PC-3 (cell line): ENCODE measurements around the gene ZNF30. TPM values are rescaled to one million over a fixed set of nuclear protein-coding genes. Genes with fewer than 3 reads are reported as not detected.

Experiments used
- ATAC-seq: fragments of 200-7000 bp; cut with Tn5 transposase; 2 replicates; pipeline ENCODE4 v1.9.1; 2020; ENCODE audit warnings: mild to moderate bottlenecking, moderate library complexity
- BruUV-seq: library from RNA; stranded (reverse); fragments of 400-500 nt; replicated peaks from 2 replicates; lab custom pipeline; 2021; lab: Mats Ljungman, UMichigan
- CTCF ChIA-PET: fragments of 300-600 bp; sonication (Branson Sonifier 250); formaldehyde crosslinking; loops from one replicate; lab custom pipeline; 2022; ENCODE audit warnings: antibody characterized with exemption; lab: Charles Lee
- POLR2A ChIA-PET: fragments of 300-600 bp; sonication (Branson Sonifier 250); formaldehyde crosslinking; loops from one replicate; lab custom pipeline; 2022; ENCODE audit warnings: antibody characterized with exemption; ENCODE audit not compliant: unreplicated experiment; lab: Charles Lee
- DNase-seq: peaks from one replicate; pipeline ENCODE4 v3.0.0-alpha.2; 2015
- H2AFZ ChIP-seq: fragments of 300-600 bp; sonication (generic); 2 replicates; pipeline ENCODE4 v1.6.0; 2016; ENCODE audit warnings: antibody characterized with exemption, low read length
- H3F3A ChIP-seq: fragments of 300-600 bp; sonication (generic); one replicate; pipeline ENCODE4 v1.6.0; 2017; ENCODE audit warnings: antibody characterized with exemption, low read length, control low read depth, mild to moderate bottlenecking; ENCODE audit not compliant: unreplicated experiment
- H3K27ac ChIP-seq: fragments of 300-600 bp; sonication (generic); 2 replicates; pipeline ENCODE4 v1.5.1; 2016; ENCODE audit warnings: mild to moderate bottlenecking, low read length
- H3K27me3 ChIP-seq: fragments of 300-600 bp; sonication (generic); 2 replicates; pipeline ENCODE4 v1.6.1; 2016; ENCODE audit warnings: low read length, mixed read lengths
- H3K36me3 ChIP-seq: fragments of 300-600 bp; sonication (generic); 2 replicates; pipeline ENCODE4 v1.6.1; 2016; ENCODE audit warnings: low read depth, mixed run types, low read length, mixed read lengths
- H3K4me1 ChIP-seq: fragments of 300-600 bp; sonication (generic); 2 replicates; pipeline ENCODE4 v1.5.1; 2016; ENCODE audit warnings: low read length; ENCODE audit not compliant: insufficient read depth
- H3K4me2 ChIP-seq: fragments of 300-600 bp; sonication (generic); 2 replicates; pipeline ENCODE4 v1.6.0; 2016; ENCODE audit warnings: low read length
- H3K4me3 ChIP-seq: fragments of 300-600 bp; sonication (generic); 2 replicates; pipeline ENCODE4 v1.5.1; 2016; ENCODE audit warnings: mild to moderate bottlenecking, low read length, mixed read lengths
- H3K79me2 ChIP-seq: fragments of 300-600 bp; sonication (generic); 2 replicates; pipeline ENCODE4 v1.6.1; 2017; ENCODE audit warnings: low read length, mixed read lengths
- H3K9ac ChIP-seq: fragments of 300-600 bp; sonication (generic); 2 replicates; pipeline ENCODE4 v1.6.0; 2016; ENCODE audit warnings: mild to moderate bottlenecking, low read length
- H3K9me2 ChIP-seq: fragments of 300-600 bp; sonication (generic); replicated peaks from 2 replicates; pipeline ENCODE4 v1.6.1; 2016; ENCODE audit warnings: mixed run types, low read length, mixed read lengths
- H3K9me3 ChIP-seq: fragments of 300-600 bp; sonication (generic); 2 replicates; pipeline ENCODE4 v1.6.1; 2016; ENCODE audit warnings: low read length, mixed read lengths
- H4K20me1 ChIP-seq: fragments of 300-600 bp; sonication (generic); 2 replicates; pipeline ENCODE4 v1.6.1; 2016; ENCODE audit warnings: low read length, mixed read lengths
- EZH2 ChIP-seq: fragments of 300-600 bp; sonication (generic); IDR thresholded peaks from one replicate; pipeline ENCODE4 v1.6.1; 2017; ENCODE audit warnings: antibody characterized with exemption, mild to moderate bottlenecking, low read length; ENCODE audit not compliant: unreplicated experiment
- EZH2phosphoT487 ChIP-seq: fragments of 300-600 bp; sonication (generic); IDR thresholded peaks from 2 replicates; pipeline ENCODE4 v1.6.1; 2018; ENCODE audit warnings: mild to moderate bottlenecking, antibody characterized with exemption, low read length, borderline replicate concordance
- intact Hi-C: fragments of 100-400 bp; cut with micrococcal nuclease; formaldehyde crosslinking; loops from 2 replicates; pipeline ENCODE4 v1.9.0; 2023
- total RNA-seq: library from RNA; depleted of rRNA; stranded (reverse); fragments of >200 nt; gene quantifications from 2 replicates; pipeline ENCODE4 v1.2.3, GENCODE V29; 2014
- TF ChIP-seq, protein P1 (sequence below): fragments of 300-600 bp; sonication (generic); conservative IDR thresholded peaks from 2 replicates; pipeline ENCODE4 v1.5.1; 2017; ENCODE audit warnings: antibody characterized with exemption, low read depth, mild to moderate bottlenecking, low read length

The ZNF30 gene
- total RNA-seq, 1 experiment from 2014 or later, result 3.5 TPM

DNA sequence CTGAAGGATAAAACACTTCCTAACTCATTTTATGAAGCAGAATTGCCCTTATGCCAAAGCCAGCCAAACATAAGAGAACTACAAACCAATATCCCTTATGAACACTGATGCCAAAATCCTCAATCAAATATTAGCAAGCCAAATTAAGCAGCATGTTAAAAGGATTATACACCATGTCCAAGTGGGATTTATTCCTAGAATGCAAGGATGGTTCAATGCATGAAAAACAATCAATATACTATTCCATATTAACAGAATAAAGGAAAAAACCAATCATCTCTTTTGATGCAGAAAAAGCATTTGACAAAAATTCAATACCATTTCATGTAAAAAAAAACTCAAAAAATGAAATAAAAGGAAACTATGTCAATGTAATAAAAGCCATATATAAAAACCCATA, 26.4 kb downstream of the ZNF30 start:
- intact Hi-C loops, result no loop called here
- H3K79me2 ChIP-seq, result no peaks in the 10 kb centered on the region
- no peaks in the 10 kb centered on the region for H3K9me2 ChIP-seq
- no peak overlapping the region for H3K27ac ChIP-seq
- H2AFZ ChIP-seq, result no peak overlapping the region
- DNase-seq, result no peak
- peaks cover 39% of the 10 kb centered on the region for H3K9me3 ChIP-seq
- H3K36me3 ChIP-seq, result peaks cover 29% of the 10 kb centered on the region
- no peaks in the 10 kb centered on the region for H4K20me1 ChIP-seq
- H3K27me3 ChIP-seq, result no peaks in the 10 kb centered on the region
- H3K4me1 ChIP-seq, result no peaks in the 10 kb centered on the region
- TF ChIP-seq EZH2 (no peak), EZH2phosphoT487 (no peak)
- TF ChIP-seq, protein P1, sequence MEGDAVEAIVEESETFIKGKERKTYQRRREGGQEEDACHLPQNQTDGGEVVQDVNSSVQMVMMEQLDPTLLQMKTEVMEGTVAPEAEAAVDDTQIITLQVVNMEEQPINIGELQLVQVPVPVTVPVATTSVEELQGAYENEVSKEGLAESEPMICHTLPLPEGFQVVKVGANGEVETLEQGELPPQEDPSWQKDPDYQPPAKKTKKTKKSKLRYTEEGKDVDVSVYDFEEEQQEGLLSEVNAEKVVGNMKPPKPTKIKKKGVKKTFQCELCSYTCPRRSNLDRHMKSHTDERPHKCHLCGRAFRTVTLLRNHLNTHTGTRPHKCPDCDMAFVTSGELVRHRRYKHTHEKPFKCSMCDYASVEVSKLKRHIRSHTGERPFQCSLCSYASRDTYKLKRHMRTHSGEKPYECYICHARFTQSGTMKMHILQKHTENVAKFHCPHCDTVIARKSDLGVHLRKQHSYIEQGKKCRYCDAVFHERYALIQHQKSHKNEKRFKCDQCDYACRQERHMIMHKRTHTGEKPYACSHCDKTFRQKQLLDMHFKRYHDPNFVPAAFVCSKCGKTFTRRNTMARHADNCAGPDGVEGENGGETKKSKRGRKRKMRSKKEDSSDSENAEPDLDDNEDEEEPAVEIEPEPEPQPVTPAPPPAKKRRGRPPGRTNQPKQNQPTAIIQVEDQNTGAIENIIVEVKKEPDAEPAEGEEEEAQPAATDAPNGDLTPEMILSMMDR, result no peak
- BruUV-seq, result no TSS peak
- no peak overlapping the region for H3K4me3 ChIP-seq
- CTCF ChIA-PET, result no interaction called here
- no peak overlapping the region for H3K9ac ChIP-seq
- POLR2A ChIA-PET, result no interaction called here
- ATAC-seq, result no peak
- no peak overlapping the region for H3K4me2 ChIP-seq
- H3F3A ChIP-seq, result no peaks in the 10 kb centered on the region

DNA sequence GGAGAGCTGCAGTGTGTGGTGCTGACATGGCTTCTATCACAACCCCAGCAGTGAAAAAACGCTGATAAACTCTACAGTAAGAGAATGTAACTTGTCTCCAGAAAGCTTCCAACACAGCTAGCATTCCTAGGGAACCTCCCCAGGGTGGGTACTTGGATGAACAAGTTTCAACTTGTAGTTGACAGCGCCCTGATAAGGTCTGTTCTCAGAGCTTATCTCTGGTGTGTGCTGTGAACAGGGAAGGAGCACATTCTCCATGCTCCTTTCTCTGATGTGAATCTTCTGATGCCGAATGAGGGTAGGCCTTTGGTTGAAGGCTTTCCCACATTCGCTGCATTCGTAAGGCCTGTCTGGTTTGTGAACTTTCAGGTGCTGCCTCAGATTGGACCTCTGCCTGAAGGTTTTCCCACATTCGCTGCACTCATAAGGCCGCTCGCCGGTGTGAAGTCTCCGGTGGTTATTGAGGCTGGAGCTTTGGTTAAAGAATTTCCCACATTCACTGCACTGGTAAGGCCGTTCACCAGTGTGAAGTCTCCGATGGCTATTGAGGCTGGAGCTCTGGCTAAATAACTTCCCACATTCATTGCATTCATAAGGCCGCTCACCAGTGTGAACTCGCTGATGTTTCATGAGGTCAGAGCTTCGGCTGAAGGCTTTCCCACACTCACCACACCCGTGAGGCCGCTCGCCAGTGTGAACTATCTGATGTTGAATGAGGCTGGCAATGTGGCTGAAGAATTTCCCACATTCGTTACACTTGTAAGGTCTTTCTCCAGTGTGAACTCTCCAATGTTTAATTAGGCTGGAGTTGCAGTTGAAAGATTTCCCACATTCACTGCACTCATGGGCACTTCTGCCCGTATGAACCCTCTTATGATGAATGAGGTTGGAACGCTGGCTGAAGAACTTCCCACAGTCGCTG, 31.4 kb downstream of the ZNF30 start:
- H3K9ac ChIP-seq, result no peak overlapping the region
- H3K9me2 ChIP-seq, result no peaks in the 10 kb centered on the region
- no peak for ATAC-seq
- H4K20me1 ChIP-seq, result no peaks in the 10 kb centered on the region
- no peaks in the 10 kb centered on the region for H3F3A ChIP-seq
- no peak overlapping the region for H3K27ac ChIP-seq
- TF ChIP-seq EZH2 (no peak), EZH2phosphoT487 (no peak)
- TF ChIP-seq, protein P1, result no peak
- ChIA-PET CTCF (no interaction called here), POLR2A (no interaction called here)
- peaks cover 18% of the 10 kb centered on the region for H3K79me2 ChIP-seq
- peaks cover 49% of the 10 kb centered on the region for H3K9me3 ChIP-seq
- no peak overlapping the region for H2AFZ ChIP-seq
- H3K4me3 ChIP-seq, result peak overlapping the region; percentile 32; the same call in 1 of the 2 replicates
- no peak overlapping the region for H3K4me2 ChIP-seq
- no peak for DNase-seq
- peaks cover 30% of the 10 kb centered on the region for H3K4me1 ChIP-seq
- peaks cover 51% of the 10 kb centered on the region for H3K36me3 ChIP-seq
- no peaks in the 10 kb centered on the region for H3K27me3 ChIP-seq
- BruUV-seq, result no TSS peak
- intact Hi-C loops, result no loop called here

DNA sequence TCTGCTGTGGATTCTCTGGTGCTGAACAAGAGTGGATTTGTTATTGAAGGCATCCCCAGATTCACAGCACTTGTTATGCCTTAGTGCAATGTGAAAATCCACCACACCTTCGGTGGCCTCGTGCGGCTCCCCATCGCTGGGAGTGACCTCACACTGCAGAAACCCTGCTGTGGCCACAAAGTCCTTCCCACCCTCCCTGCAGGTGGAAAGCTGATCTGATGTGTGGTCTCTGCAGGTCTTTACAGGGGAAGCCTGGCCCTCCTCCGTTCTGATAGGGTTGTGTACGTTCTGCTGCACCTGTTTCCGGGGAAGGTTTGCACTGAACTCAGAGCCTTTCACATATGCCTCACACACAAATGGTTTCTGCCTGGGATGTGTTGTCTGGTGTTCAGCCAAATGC, 32.3 kb downstream of the ZNF30 start:
- ATAC-seq, result no peak
- Histone ChIP-seq H3K9ac (no peak overlapping the region), H3K9me3 (peaks cover 40% of the 10 kb centered on the region), H2AFZ (no peak overlapping the region), H3K4me1 (peaks cover 30% of the 10 kb centered on the region), H3K36me3 (peaks cover 47% of the 10 kb centered on the region), H3K9me2 (no peaks in the 10 kb centered on the region), H3F3A (no peaks in the 10 kb centered on the region), H3K27me3 (no peaks in the 10 kb centered on the region), H3K79me2 (peaks cover 26% of the 10 kb centered on the region), H3K4me3 (peak overlapping the region; percentile 32; the same call in 1 of the 2 replicates), H3K4me2 (no peak overlapping the region), H3K27ac (no peak overlapping the region), H4K20me1 (no peaks in the 10 kb centered on the region)
- ChIA-PET POLR2A (no interaction called here), CTCF (no interaction called here)
- TF ChIP-seq EZH2phosphoT487 (no peak), EZH2 (no peak)
- TF ChIP-seq, protein P1, result no peak
- DNase-seq, result no peak
- no TSS peak for BruUV-seq
- intact Hi-C loops, result no loop called here
